SU-DHL-6 (cell line): Measurements from ENCODE around the gene KDM7A.

Experiments used
- CTCF ChIP-seq: fragments of 200-600 bp; sonication (generic); IDR thresholded peaks from one replicate; pipeline ENCODE4 v1.5.1; 2017; ENCODE audit warnings: antibody characterized with exemption, mild to moderate bottlenecking, low read length, moderate library complexity; ENCODE audit not compliant: insufficient read depth, poor library complexity, severe bottlenecking
- EZH2phosphoT487 ChIP-seq: fragments of 200-600 bp; sonication (generic), shearing (Covaris generic); conservative IDR thresholded peaks from 2 replicates; pipeline ENCODE4 v1.6.1; 2018; ENCODE audit warnings: mild to moderate bottlenecking, antibody characterized with exemption, low read length, moderate library complexity, mixed read lengths

- TF ChIP-seq CTCF = no peak
- TF ChIP-seq EZH2phosphoT487 = no peak
Observed at GRCh38 chr7:140222814-140223213, 46.0 kb upstream of the KDM7A start.
